ENCODE results near the gene ADAMTSL1. TPM values are rescaled to one million over a fixed set of nuclear protein-coding genes. Genes with fewer than 3 reads are reported as not detected.

Gene ADAMTSL1
- total and polyA plus RNA-seq, 9 of the 15 experiments (the other 6 are each of a cell fraction or from before 2014, with no cell fraction given) = 0.01 TPM; not detected in 8

DNA sequence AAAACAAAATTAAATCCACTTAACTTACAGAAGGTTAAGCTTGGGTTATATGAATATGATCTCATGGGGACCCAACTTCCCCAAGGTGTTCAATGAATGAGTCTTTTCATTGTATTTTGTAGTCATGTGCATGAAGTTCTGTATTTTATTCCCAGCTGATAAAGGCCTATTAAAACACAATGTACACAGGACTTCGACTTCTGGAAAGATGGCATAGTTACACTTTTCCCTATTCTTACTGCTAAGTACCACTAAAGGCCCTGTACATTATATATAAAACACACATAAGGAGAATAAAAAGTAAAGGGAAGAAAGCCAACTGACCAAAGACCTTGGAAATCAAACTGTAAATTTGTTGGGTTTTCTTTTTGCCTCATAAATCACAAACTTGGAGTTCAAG is 336.6 kb downstream of the ADAMTSL1 start:
- Histone ChIP-seq H4K20me1 (replicated peaks; ENCODE audit: control insufficient read depth, insufficient read depth, low read length) (no peaks in the 10 kb centered on the region), H3K79me2 (ENCODE audit: control insufficient read depth, insufficient read depth, low read length) (no peaks in the 10 kb centered on the region), H3K4me3 (no peak overlapping the region), H3K27ac (ENCODE audit: extremely low read depth, low read depth, low read length) (no peak overlapping the region), H3K9ac (ENCODE audit: insufficient read depth in 1 of 2, low read depth in 2 of 2, low read length in 2 of 2) (no peak overlapping the region), H3K9me3 (replicated peaks; ENCODE audit: control insufficient read depth, insufficient read depth, low read depth, low read length) (no peaks in the 10 kb centered on the region), H3K27me3 (ENCODE audit: control insufficient read depth in 2 of 2, insufficient read depth in 2 of 2, low read length in 2 of 2) (no peaks in the 10 kb centered on the region), H2AFZ (ENCODE audit: low read depth, low read length) (no peak overlapping the region), H3K4me1 (replicated peaks in 1 of 2; ENCODE audit: control insufficient read depth in 2 of 2, insufficient read depth in 2 of 2, low read length in 2 of 2) (no peaks in the 10 kb centered on the region), H3K9me1 (ENCODE audit: control insufficient read depth, insufficient read depth, low read length) (no peaks in the 10 kb centered on the region), H3K36me3 (ENCODE audit: control insufficient read depth, insufficient read depth, low read length) (no peaks in the 10 kb centered on the region), H3K4me2 (ENCODE audit: insufficient read depth, low read length) (no peak overlapping the region)
- ATAC-seq (no peak), FAIRE-seq (no peak), DNase-seq (ENCODE audit: extremely low read depth in 1 of 4, low spot score in 3 of 4) (no peak)
- whole genome bisulfite sequencing (ENCODE audit: insufficient coverage, low coverage, missing lambda C conversion rate) = 0% methylated on average over 1 of the region's 1 CpG
- CTCF ChIA-PET (ENCODE audit: low intra/inter-chr PET ratio) = no interaction called here
- in situ Hi-C loops (cut with MboI) (no loop called here), intact Hi-C loops (cut with micrococcal nuclease) (no loop called here)
- TF ChIP-seq ZKSCAN8 (CRISPR knock-in tag; IDR thresholded peaks at IDR 0.05) (no peak), OTX1 (CRISPR knock-in tag; IDR thresholded peaks at IDR 0.05) (no peak), SMARCA4 (IDR thresholded peaks at IDR 0.05) (no peak), ZSCAN32 (CRISPR knock-in tag; IDR thresholded peaks at IDR 0.05) (no peak), CCAR2 (IDR thresholded peaks at IDR 0.05; ENCODE audit: low read depth, low read length) (no peak), CGGBP1 (CRISPR knock-in tag; IDR thresholded peaks at IDR 0.05) (no peak), ZBTB12 (CRISPR knock-in tag; IDR thresholded peaks at IDR 0.05) (no peak), MIER1 (IDR thresholded peaks at IDR 0.05; ENCODE audit: low read depth) (no peak)
- TF ChIP-seq, protein P1, sequence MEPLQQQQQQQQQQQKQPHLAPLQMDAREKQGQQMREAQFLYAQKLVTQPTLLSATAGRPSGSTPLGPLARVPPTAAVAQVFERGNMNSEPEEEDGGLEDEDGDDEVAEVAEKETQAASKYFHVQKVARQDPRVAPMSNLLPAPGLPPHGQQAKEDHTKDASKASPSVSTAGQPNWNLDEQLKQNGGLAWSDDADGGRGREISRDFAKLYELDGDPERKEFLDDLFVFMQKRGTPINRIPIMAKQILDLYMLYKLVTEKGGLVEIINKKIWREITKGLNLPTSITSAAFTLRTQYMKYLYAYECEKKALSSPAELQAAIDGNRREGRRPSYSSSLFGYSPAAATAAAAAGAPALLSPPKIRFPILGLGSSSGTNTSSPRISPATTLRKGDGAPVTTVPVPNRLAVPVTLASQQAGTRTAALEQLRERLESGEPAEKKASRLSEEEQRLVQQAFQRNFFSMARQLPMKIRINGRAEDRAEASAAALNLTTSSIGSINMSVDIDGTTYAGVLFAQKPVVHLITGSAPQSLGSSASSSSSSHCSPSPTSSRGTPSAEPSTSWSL (CRISPR knock-in tag; IDR thresholded peaks at IDR 0.05; ENCODE audit: borderline replicate concordance) = no peak
- POLR2A ChIA-PET = interaction anchor here (1.3 kb wide), 1 partner anchor 9 kb away, joined by 3 read pairs; no protein-coding TSS in a partner anchor
- BruUV-seq (replicated peaks) = no TSS peak

All from K562 (cell line).